ENCODE results near the gene ACSF2.

DNA sequence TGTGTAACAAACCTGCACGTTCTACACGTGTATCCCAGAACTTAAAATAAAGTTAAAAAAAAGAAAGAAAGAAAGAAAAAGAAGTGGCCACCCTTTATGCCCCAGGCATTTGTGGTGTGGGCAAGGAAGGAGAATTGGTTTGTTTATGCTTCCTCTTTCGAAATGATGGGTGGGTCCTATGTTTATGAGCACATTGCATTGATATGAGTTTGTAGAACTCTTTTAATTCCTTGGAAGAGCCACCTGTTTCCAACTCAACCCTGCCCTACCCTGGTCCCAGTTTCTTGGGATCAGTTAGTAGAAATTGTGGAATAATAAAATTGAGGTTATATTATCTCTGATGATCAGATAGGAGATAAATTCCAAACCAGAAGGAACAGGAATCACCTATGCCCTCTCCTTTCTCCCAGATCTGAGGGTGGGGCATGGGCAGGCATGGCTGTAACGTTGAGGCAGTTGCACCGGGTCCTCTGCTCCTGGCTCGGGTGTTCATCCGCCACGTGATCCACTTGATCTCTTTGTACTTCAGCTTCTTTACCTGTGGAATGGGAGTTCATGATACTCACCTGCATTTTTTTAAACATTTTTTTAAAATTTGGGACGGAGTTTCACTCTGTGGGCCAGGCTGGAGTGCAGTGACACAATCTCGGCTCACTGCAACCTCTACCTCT lies 26.7 kb downstream of the ACSF2 start:
- TF ChIP-seq EZH2 (IDR thresholded peaks at IDR 0.05; ENCODE audit: borderline replicate concordance, low read depth, low read length, severe bottlenecking): no peak
- TF ChIP-seq, protein P1, sequence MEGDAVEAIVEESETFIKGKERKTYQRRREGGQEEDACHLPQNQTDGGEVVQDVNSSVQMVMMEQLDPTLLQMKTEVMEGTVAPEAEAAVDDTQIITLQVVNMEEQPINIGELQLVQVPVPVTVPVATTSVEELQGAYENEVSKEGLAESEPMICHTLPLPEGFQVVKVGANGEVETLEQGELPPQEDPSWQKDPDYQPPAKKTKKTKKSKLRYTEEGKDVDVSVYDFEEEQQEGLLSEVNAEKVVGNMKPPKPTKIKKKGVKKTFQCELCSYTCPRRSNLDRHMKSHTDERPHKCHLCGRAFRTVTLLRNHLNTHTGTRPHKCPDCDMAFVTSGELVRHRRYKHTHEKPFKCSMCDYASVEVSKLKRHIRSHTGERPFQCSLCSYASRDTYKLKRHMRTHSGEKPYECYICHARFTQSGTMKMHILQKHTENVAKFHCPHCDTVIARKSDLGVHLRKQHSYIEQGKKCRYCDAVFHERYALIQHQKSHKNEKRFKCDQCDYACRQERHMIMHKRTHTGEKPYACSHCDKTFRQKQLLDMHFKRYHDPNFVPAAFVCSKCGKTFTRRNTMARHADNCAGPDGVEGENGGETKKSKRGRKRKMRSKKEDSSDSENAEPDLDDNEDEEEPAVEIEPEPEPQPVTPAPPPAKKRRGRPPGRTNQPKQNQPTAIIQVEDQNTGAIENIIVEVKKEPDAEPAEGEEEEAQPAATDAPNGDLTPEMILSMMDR (IDR thresholded peaks at IDR 0.05; ENCODE audit: borderline replicate concordance, extremely low read depth, low read length, poor library complexity, severe bottlenecking): no peak
